ENCODE results near the gene NAPSA.

DNA sequence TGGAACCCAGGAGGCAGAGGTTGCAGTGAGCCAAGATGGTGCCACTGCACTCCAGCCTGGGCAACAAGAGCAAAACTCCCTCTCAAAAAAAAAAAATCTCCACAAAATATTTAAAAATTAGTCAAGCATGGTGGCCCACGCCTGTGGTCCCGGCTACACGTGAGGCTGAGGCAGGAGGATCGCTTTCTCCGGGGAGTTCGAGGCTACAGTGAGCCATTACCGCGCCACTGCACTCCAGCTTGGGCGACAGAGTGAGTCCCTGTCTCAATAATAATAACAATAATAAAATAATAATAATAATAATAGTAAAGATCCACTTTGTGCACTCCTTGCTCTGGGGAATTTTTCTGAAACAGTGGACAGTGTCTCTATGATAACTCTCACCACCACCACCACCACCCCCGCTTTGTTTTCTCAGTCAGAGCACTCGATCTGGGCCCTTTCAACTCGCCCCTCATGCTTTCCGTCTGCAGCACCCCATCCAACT is 8.7 kb downstream of the NAPSA start:
- TF ChIP-seq, protein P1, sequence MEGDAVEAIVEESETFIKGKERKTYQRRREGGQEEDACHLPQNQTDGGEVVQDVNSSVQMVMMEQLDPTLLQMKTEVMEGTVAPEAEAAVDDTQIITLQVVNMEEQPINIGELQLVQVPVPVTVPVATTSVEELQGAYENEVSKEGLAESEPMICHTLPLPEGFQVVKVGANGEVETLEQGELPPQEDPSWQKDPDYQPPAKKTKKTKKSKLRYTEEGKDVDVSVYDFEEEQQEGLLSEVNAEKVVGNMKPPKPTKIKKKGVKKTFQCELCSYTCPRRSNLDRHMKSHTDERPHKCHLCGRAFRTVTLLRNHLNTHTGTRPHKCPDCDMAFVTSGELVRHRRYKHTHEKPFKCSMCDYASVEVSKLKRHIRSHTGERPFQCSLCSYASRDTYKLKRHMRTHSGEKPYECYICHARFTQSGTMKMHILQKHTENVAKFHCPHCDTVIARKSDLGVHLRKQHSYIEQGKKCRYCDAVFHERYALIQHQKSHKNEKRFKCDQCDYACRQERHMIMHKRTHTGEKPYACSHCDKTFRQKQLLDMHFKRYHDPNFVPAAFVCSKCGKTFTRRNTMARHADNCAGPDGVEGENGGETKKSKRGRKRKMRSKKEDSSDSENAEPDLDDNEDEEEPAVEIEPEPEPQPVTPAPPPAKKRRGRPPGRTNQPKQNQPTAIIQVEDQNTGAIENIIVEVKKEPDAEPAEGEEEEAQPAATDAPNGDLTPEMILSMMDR (IDR thresholded peaks at IDR 0.05; ENCODE audit: extremely low read depth in 1 of 2, insufficient read depth in 1 of 2, low read depth in 1 of 2, low read length in 2 of 2) = no peak
- TF ChIP-seq EZH2 (IDR thresholded peaks at IDR 0.05; ENCODE audit: borderline replicate concordance, low read depth, low read length, severe bottlenecking) = no peak
- TF ChIP-seq POLR2AphosphoS5 (IDR thresholded peaks at IDR 0.05; ENCODE audit: insufficient read depth, low read depth, low read length) = no peak
- TF ChIP-seq FOS (IDR thresholded peaks at IDR 0.05; ENCODE audit: borderline replicate concordance, insufficient read depth, low read length) = no peak
- TF ChIP-seq POLR2A (IDR thresholded peaks at IDR 0.05; ENCODE audit: low read depth, low read length) = no peak

Measured in endothelial cell of umbilical vein (primary cell).